ENCODE measurements around the gene APAF1.

- TF ChIP-seq POLR2AphosphoS5 (IDR thresholded peaks at IDR 0.05) (no peak), EP300 (IDR thresholded peaks at IDR 0.05) (no peak)
Measured at GRCh38 chr12:98780261-98780660, 135.2 kb downstream of the APAF1 start.

Measured in esophagus muscularis mucosa (tissue), 3 donors.